Stimulated activated memory B cell treated with anti-CD40 and anti-IgM and Interleukin-4, amounts not matched to agents 10 μg/mL and 1 μg/mL and 100 μg/mL, for 72 hours (primary cell): Measurements from ENCODE around the gene OR10S1.
"Not testable (repeated sequence)": the region's sequence is repeated elsewhere in the genome, so short reads cannot be mapped to it uniquely, and the experiment has no call there.

Source experiments
- ATAC-seq: fragments of 150-1000 bp; cut with Tn5 transposase; 2 replicates; pipeline ENCODE4 v1.10.0; 2021
- H3K27ac Mint-ChIP-seq: one replicate; pipeline ENCODE4 v1.8.0; 2022; ENCODE audit warnings: mild to moderate bottlenecking, mixed read lengths
- H3K27me3 Mint-ChIP-seq: one replicate; pipeline ENCODE4 v1.8.0; 2022; ENCODE audit warnings: mixed read lengths
- H3K36me3 Mint-ChIP-seq: one replicate; pipeline ENCODE4 v1.8.0; 2022; ENCODE audit warnings: mixed read lengths
- H3K4me1 Mint-ChIP-seq: one replicate; pipeline ENCODE4 v1.8.0; 2022; ENCODE audit warnings: mixed read lengths
- H3K4me3 Mint-ChIP-seq: one replicate; pipeline ENCODE4 v1.8.0; 2022; ENCODE audit warnings: mild to moderate bottlenecking, moderate library complexity, mixed read lengths
- H3K9me3 Mint-ChIP-seq: one replicate; pipeline ENCODE4 v1.8.0; 2022; ENCODE audit warnings: mixed read lengths

Gene OR10S1, protein sequence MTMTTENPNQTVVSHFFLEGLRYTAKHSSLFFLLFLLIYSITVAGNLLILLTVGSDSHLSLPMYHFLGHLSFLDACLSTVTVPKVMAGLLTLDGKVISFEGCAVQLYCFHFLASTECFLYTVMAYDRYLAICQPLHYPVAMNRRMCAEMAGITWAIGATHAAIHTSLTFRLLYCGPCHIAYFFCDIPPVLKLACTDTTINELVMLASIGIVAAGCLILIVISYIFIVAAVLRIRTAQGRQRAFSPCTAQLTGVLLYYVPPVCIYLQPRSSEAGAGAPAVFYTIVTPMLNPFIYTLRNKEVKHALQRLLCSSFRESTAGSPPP

DNA sequence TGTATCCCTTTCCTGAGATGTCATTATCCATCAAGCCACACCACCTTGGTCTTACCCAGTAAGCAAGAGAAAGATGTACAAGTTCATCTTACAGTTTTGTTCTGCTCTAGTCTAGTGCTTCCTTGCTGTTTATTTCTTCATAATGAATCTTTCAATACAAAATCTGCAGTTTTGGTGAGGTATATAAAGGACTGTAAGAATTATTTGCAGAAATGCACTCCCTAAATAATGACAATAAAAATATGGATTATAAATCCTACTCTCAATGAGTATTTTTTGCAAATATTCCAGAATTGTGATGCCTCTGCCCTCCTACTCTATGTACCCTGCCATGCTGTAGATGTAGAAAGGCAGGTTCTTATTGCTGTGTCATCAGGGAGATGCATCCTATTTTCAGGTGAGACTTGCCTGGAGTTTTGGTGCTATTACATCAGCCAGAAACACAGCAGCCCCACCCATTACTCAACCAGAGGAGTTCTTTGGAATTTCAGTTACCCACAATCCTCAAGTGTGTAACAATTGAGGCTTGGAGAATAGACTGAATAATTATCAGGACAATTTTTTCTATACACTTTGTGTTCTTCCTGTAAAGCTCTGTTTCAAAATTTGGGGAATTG, at the start of gene OR10S1:
OR10S1 (minus strand) TSS at position 51 of the 617 bp plus-strand sequence. CDS start 117 bp downstream, outside the sequence.
- no peaks in the 10 kb centered on the region for H3K36me3 Mint-ChIP-seq
- H3K9me3 Mint-ChIP-seq, result peaks cover 13% of the 10 kb centered on the region
- H3K27me3 Mint-ChIP-seq, result no peaks in the 10 kb centered on the region
- H3K27ac Mint-ChIP-seq, result no peak within 1 kb of the TSS
- no peak for ATAC-seq
- H3K4me3 Mint-ChIP-seq, result no peak within 1 kb of the TSS
- no peaks in the 10 kb centered on the region for H3K4me1 Mint-ChIP-seq

DNA sequence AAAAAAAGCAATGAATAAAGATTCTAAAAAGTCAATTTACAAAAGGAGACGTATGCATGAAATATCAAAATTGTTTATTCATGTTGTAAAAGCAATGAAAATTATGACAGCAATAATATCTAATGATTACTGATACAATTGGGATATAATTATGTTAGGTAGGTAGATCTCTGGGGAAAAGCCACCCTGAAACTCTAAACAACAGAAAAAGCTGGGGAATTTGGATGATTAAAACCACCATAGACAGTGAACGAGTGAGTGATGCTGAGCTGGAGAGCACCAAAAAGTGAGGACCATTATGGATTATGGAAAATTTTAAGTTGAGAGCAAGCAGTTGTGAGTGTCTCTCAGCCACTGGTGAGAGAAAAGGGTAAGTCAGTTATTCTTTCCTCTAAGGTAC, 48.9 kb upstream of the OR10S1 start, which contains the start of gene OR10G8:
OR10G8 (plus strand) TSS at position 301 of the 400 bp plus-strand sequence. CDS start 2,825 bp downstream, outside the sequence.
- Mint-ChIP-seq H3K36me3 (no peaks in the 10 kb centered on the region), H3K4me3 (no peak within 1 kb of the TSS), H3K4me1 (no peaks in the 10 kb centered on the region), H3K9me3 (no peaks in the 10 kb centered on the region), H3K27me3 (no peaks in the 10 kb centered on the region), H3K27ac (no peak within 1 kb of the TSS)
- ATAC-seq, result no peak

DNA sequence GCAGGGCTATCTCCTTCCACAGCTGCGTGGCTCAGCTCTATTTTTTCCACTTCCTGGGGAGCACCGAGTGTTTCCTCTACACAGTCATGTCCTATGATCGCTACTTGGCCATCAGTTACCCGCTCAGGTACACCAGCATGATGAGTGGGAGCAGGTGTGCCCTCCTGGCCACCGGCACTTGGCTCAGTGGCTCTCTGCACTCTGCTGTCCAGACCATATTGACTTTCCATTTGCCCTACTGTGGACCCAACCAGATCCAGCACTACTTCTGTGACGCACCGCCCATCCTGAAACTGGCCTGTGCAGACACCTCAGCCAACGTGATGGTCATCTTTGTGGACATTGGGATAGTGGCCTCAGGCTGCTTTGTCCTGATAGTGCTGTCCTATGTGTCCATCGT, 38.3 kb upstream of the OR10S1 start:
- H3K9me3 Mint-ChIP-seq, H3K36me3 Mint-ChIP-seq: not testable (repeated sequence)

DNA sequence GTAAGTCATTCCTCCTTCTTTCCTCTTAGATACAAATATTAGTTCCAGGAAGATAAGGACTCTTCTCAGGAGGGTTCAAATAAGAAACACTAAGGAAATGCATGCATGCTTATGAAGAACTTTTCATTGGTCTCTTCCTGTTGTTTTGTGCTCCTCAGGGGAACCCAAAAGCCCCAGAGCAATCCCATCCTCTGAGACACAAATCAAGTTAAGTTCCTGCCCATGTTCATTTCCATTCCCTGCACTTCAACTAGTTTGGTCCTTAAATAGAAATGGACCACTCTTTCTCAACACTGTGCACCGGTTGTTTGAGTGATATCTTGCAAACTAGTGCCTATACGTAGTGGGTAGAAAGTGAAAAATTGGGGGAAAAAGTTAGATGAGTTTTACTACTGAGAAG, 35.1 kb upstream of the OR10S1 start, which contains the start of gene OR10G4:
OR10G4 (plus strand) TSS at position 301 of the 400 bp plus-strand sequence. CDS start 2,578 bp downstream, outside the sequence.
- no peaks in the 10 kb centered on the region for H3K9me3 Mint-ChIP-seq
- H3K4me1 Mint-ChIP-seq, result no peaks in the 10 kb centered on the region
- no peaks in the 10 kb centered on the region for H3K27me3 Mint-ChIP-seq
- H3K27ac Mint-ChIP-seq, result no peak within 1 kb of the TSS
- no peak for ATAC-seq
- no peak within 1 kb of the TSS for H3K4me3 Mint-ChIP-seq
- no peaks in the 10 kb centered on the region for H3K36me3 Mint-ChIP-seq

More for the DNA sequence above, 38.3 kb upstream of the OR10S1 start:
- H3K4me3 Mint-ChIP-seq, ATAC-seq, H3K4me1 Mint-ChIP-seq, H3K27ac Mint-ChIP-seq, H3K27me3 Mint-ChIP-seq: not testable (repeated sequence)

DNA sequence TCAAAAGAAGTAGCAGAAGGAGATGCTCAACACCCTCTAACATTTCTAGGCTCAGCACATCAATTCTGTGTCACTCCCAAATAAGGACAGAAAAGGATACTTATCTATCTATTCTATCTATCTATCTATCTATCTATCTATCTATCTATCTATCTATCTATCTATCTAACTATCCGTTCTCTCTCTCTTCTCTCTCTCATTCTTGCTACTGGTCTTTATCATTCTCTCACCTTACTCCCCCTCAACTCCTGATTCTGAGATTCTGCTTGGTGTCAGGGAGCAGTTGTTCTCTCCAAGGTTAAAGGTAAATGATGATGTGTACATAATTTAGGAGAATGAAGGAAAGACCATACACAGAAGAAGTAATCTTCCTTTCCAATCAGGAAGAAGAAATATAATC, 17.5 kb upstream of the OR10S1 start, which contains the start of gene OR10G6:
OR10G6 (minus strand) TSS at position 43 of the 400 bp plus-strand sequence; CDS start at position 43, 0 bp downstream.
- H3K27ac Mint-ChIP-seq, result no peak within 1 kb of the TSS
- H3K36me3 Mint-ChIP-seq, result no peaks in the 10 kb centered on the region
- H3K4me1 Mint-ChIP-seq, result no peaks in the 10 kb centered on the region
- no peak for ATAC-seq
- H3K27me3 Mint-ChIP-seq, result no peaks in the 10 kb centered on the region
- H3K4me3 Mint-ChIP-seq, result no peak within 1 kb of the TSS
- no peaks in the 10 kb centered on the region for H3K9me3 Mint-ChIP-seq

DNA sequence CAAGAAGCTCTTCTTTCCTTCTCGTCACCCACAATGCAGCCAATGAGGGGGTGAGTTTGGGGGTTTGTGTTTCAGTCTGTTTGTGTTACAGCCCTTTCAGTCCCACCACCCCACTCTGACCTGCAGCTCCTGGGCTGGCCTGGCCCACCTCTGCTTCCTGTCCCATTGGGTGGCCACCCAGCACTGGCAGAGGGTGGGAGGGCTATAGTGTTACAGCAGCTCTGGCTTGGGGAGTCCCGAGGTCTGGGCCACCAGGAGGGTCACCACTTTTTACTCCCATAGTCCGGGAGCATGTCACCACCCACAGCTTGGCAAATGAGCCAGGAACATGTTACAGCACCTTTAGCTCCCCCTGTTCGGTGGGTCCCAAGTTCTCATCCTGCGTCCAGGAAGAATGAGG, 1.7 kb upstream of the OR10S1 start:
- H3K36me3 Mint-ChIP-seq, result no peaks in the 10 kb centered on the region
- no peaks in the 10 kb centered on the region for H3K4me1 Mint-ChIP-seq
- peaks cover 20% of the 10 kb centered on the region for H3K9me3 Mint-ChIP-seq
- H3K4me3 Mint-ChIP-seq, result no peak overlapping the region
- no peaks in the 10 kb centered on the region for H3K27me3 Mint-ChIP-seq
- ATAC-seq, result no peak
- H3K27ac Mint-ChIP-seq, result no peak overlapping the region

DNA sequence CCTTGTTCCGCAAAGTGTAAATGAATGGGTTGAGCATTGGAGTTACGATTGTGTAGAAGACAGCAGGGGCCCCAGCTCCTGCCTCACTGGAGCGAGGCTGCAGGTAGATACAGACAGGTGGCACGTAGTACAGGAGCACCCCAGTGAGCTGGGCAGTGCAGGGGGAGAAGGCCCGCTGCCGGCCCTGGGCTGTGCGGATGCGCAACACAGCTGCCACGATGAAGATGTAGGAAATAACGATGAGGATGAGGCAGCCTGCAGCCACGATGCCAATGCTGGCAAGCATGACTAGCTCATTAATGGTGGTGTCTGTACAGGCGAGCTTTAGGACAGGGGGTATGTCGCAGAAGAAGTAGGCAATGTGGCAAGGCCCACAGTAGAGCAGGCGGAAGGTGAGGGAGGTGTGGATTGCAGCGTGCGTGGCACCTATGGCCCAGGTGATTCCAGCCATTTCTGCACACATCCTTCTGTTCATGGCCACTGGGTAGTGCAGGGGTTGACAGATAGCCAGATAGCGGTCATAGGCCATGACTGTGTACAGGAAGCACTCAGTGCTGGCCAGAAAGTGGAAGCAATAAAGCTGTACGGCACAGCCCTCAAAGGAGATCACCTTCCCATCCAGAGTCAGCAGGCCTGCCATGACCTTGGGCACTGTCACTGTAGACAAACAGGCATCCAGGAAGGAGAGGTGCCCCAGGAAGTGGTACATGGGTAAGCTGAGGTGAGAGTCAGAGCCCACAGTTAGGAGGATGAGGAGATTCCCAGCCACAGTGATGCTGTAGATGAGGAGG, 616 bp downstream of the OR10S1 start:
- H3K4me3 Mint-ChIP-seq, result no peak overlapping the region
- no peaks in the 10 kb centered on the region for H3K36me3 Mint-ChIP-seq
- H3K27ac Mint-ChIP-seq, result no peak overlapping the region
- H3K9me3 Mint-ChIP-seq, result peaks cover 7% of the 10 kb centered on the region
- H3K27me3 Mint-ChIP-seq, result no peaks in the 10 kb centered on the region
- no peaks in the 10 kb centered on the region for H3K4me1 Mint-ChIP-seq
- ATAC-seq, result peak; percentile 51

DNA sequence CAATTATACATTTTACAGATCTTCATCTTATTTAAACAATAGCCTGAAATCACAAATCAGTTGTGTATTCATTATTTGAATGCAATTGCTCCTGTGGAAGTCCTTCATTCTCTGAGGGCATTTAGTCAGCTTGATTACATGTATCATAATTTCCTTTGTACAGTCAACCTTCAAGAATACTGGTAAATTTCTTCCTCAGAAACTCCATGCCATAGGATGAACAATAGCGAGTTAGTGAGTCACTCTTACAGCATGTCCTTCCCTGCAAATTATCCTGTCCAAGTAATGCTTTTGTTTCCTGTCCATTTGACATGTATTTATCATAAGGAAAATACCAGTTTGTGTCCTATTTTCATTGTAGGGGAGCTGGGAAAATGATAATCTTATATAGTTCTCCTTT, 3.8 kb downstream of the OR10S1 start:
- no peaks in the 10 kb centered on the region for H3K27me3 Mint-ChIP-seq
- no peak overlapping the region for H3K4me3 Mint-ChIP-seq
- peaks cover 7% of the 10 kb centered on the region for H3K9me3 Mint-ChIP-seq
- no peak for ATAC-seq
- no peak overlapping the region for H3K27ac Mint-ChIP-seq
- H3K4me1 Mint-ChIP-seq, result no peaks in the 10 kb centered on the region
- H3K36me3 Mint-ChIP-seq, result no peaks in the 10 kb centered on the region

DNA sequence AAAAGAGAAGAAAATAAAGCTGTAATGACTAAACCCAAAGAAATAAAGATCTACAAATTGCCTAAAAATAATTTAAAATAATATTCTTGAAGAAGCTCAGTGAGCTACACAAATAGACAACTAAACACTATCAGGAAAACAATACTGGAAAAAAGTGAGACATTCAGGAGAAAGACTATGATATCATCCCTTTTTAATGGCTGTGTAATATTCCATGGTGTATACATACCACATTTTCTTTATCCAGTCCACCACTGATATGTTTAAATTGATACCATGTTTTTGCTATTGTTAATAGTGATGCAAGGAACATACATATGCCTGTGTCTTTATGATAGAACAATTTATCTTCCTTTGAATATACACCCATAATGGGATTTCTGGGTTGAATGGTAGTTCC, 20.8 kb downstream of the OR10S1 start:
- Mint-ChIP-seq H3K4me1 (no peaks in the 10 kb centered on the region), H3K9me3 (peaks cover 10% of the 10 kb centered on the region), H3K4me3 (no peak overlapping the region), H3K27me3 (no peaks in the 10 kb centered on the region), H3K36me3 (no peaks in the 10 kb centered on the region), H3K27ac (no peak overlapping the region)
- no peak for ATAC-seq

DNA sequence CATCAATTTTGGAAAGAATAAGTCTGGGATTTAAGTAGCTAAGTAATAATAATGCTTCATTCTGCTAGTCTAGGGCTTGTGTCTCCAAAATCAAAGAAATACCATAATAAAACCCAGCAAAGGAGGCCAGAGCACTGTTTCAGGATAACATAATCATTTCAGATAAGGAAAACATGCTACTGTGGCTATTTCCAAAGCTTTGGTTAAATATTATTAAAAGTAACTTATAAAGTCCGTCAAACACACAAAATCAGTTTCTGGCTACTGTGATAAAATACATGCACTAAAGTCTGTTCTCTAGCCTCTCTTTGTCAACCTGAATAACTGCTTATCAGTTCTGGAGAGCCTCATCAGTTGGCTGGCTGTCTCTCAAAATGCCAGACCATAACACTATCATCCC, 32.4 kb downstream of the OR10S1 start:
- Mint-ChIP-seq H3K4me3 (no peak overlapping the region), H3K9me3 (no peaks in the 10 kb centered on the region), H3K36me3 (no peaks in the 10 kb centered on the region), H3K27me3 (peaks cover 14% of the 10 kb centered on the region), H3K27ac (no peak overlapping the region), H3K4me1 (no peaks in the 10 kb centered on the region)
- ATAC-seq, result no peak

DNA sequence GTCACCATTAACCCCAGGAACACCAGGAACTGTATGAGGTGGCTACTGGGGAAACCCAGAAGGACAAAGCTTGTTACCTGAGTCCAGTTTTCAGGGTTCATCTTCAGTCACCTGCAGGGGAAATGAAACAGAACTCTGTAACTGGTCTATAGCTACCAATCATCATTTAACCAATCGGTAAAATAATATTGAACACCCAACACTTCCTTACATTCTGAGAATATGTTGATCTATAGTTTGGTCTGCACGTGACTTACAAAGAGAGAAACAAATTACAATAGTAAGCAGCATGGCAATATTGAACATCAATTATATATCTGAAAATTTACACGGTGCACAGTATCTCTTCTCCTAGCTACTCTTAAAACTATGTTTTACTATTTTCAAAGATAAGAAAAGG, 33.8 kb downstream of the OR10S1 start, which contains the start of gene OR6T1:
OR6T1 (minus strand) TSS at position 101 of the 400 bp plus-strand sequence; CDS start at position 101, 0 bp downstream.
- no peak within 1 kb of the TSS for H3K27ac Mint-ChIP-seq
- H3K4me3 Mint-ChIP-seq, result no peak within 1 kb of the TSS
- ATAC-seq, result no peak
- H3K9me3 Mint-ChIP-seq, result no peaks in the 10 kb centered on the region
- H3K4me1 Mint-ChIP-seq, result no peaks in the 10 kb centered on the region
- no peaks in the 10 kb centered on the region for H3K36me3 Mint-ChIP-seq
- H3K27me3 Mint-ChIP-seq, result peaks cover 14% of the 10 kb centered on the region

DNA sequence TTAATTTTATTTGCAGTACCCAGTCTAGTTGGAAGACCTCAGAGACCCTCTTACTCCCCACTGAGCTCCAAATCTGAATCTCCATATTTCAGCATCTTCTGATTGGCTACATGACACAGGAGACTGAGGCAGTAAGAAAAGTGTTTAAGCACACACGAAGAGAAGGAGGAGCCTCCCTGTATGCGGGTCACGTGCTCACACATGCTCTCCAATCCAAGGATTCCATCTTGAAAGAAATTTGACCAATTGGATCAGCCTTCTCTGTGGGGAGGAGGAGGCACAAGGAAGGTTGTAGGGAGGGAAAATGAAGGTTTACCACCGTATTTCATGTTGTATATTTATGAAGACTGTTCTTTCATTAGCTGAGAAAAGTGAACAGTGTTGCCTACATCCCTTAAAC, 35.2 kb downstream of the OR10S1 start:
- Mint-ChIP-seq H3K9me3 (no peaks in the 10 kb centered on the region), H3K27me3 (peaks cover 10% of the 10 kb centered on the region), H3K4me3 (no peak overlapping the region), H3K36me3 (no peaks in the 10 kb centered on the region), H3K4me1 (no peaks in the 10 kb centered on the region), H3K27ac (no peak overlapping the region)
- no peak for ATAC-seq

DNA sequence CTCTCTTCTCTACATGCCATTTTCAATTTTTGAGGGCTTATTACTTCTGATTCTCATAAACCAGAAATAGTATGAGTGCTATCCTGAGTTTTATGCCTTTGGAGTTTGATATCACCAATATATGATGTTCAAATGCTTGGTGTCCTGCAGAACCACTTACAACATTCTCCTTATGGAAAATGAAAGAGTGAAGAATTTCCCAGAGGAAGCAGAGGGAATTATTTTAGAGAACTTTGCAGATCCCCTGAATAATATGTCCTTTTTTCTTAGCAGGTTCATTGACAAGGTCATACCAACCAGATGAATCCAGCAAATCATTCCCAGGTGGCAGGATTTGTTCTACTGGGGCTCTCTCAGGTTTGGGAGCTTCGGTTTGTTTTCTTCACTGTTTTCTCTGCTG, 38.3 kb downstream of the OR10S1 start, which contains the start of gene OR4D5:
OR4D5 (plus strand) TSS at position 301 of the 400 bp plus-strand sequence; CDS start at position 301, 0 bp downstream.
- Mint-ChIP-seq H3K27me3 (no peaks in the 10 kb centered on the region), H3K9me3 (no peaks in the 10 kb centered on the region), H3K4me1 (no peaks in the 10 kb centered on the region), H3K36me3 (no peaks in the 10 kb centered on the region), H3K27ac (no peak within 1 kb of the TSS), H3K4me3 (no peak within 1 kb of the TSS)
- ATAC-seq, result no peak
